Activated naive CD4-positive, alpha-beta T cell treated with anti-CD3 and anti-CD28 coated beads, Interleukin-2, amount 50 U/mL, for 24 hours (primary cell): ENCODE data around the gene MCUR1.
"Not testable (repeated sequence)": the region's sequence is repeated elsewhere in the genome, so short reads cannot be mapped to it uniquely, and the experiment has no call there.

ENCODE experiments used
- H3K27ac Mint-ChIP-seq: one replicate; pipeline ENCODE4 v1.8.0; 2021; ENCODE audit warnings: mild to moderate bottlenecking, mixed read lengths
- H3K27me3 Mint-ChIP-seq: one replicate; pipeline ENCODE4 v1.8.0; 2021; ENCODE audit warnings: mixed read lengths
- H3K36me3 Mint-ChIP-seq: one replicate; pipeline ENCODE4 v1.8.0; 2021; ENCODE audit warnings: mixed read lengths
- H3K4me1 Mint-ChIP-seq: one replicate; pipeline ENCODE4 v1.8.0; 2021; ENCODE audit warnings: mixed read lengths
- H3K4me3 Mint-ChIP-seq: one replicate; pipeline ENCODE4 v1.8.0; 2021; ENCODE audit warnings: mild to moderate bottlenecking, mixed read lengths
- H3K9me3 Mint-ChIP-seq: one replicate; pipeline ENCODE4 v1.8.0; 2021; ENCODE audit warnings: mixed read lengths

The MCUR1 gene

GRCh38 chr6:13836170-13836569, 21.8 kb upstream of the MCUR1 start:
- no peak overlapping the region for H3K4me3 Mint-ChIP-seq
- H3K9me3 Mint-ChIP-seq: no peaks in the 10 kb centered on the region
- H3K27me3 Mint-ChIP-seq: peaks cover 1% of the 10 kb centered on the region
- H3K36me3 Mint-ChIP-seq: peaks cover 2% of the 10 kb centered on the region
- no peaks in the 10 kb centered on the region for H3K4me1 Mint-ChIP-seq
- no peak overlapping the region for H3K27ac Mint-ChIP-seq

- H3K9me3 Mint-ChIP-seq: no peaks in the 10 kb centered on the region
- H3K27me3 Mint-ChIP-seq: peaks cover 1% of the 10 kb centered on the region
- peaks cover 2% of the 10 kb centered on the region for H3K36me3 Mint-ChIP-seq
- no peak overlapping the region for H3K4me3 Mint-ChIP-seq
- no peaks in the 10 kb centered on the region for H3K4me1 Mint-ChIP-seq
- no peak overlapping the region for H3K27ac Mint-ChIP-seq
Observed at GRCh38 chr6:13834790-13835189, 20.4 kb upstream of the MCUR1 start.

- H3K36me3 Mint-ChIP-seq, H3K9me3 Mint-ChIP-seq, H3K27ac Mint-ChIP-seq, H3K27me3 Mint-ChIP-seq, H3K4me3 Mint-ChIP-seq, H3K4me1 Mint-ChIP-seq: not testable (repeated sequence)
Observed at GRCh38 chr6:13834018-13834417, 19.7 kb upstream of the MCUR1 start.

GRCh38 chr6:13832778-13833177, 18.4 kb upstream of the MCUR1 start:
- Mint-ChIP-seq H3K27me3 (peaks cover 1% of the 10 kb centered on the region), H3K27ac (no peak overlapping the region), H3K4me3 (no peak overlapping the region)

GRCh38 chr6:13831615-13832014, 17.3 kb upstream of the MCUR1 start:
- Mint-ChIP-seq H3K9me3 (no peaks in the 10 kb centered on the region), H3K4me1 (no peaks in the 10 kb centered on the region), H3K27ac (no peak overlapping the region), H3K4me3 (no peak overlapping the region), H3K27me3 (peaks cover 1% of the 10 kb centered on the region), H3K36me3 (no peaks in the 10 kb centered on the region)

More at GRCh38 chr6:13832778-13833177, 18.4 kb upstream of the MCUR1 start:
- H3K4me1 Mint-ChIP-seq: no peaks in the 10 kb centered on the region
- peaks cover 2% of the 10 kb centered on the region for H3K36me3 Mint-ChIP-seq
- no peaks in the 10 kb centered on the region for H3K9me3 Mint-ChIP-seq

GRCh38 chr6:13830803-13831202, 16.4 kb upstream of the MCUR1 start:
- H3K4me3 Mint-ChIP-seq: no peak overlapping the region
- H3K9me3 Mint-ChIP-seq: no peaks in the 10 kb centered on the region
- no peaks in the 10 kb centered on the region for H3K4me1 Mint-ChIP-seq
- H3K27me3 Mint-ChIP-seq: peaks cover 1% of the 10 kb centered on the region
- H3K36me3 Mint-ChIP-seq: no peaks in the 10 kb centered on the region
- H3K27ac Mint-ChIP-seq: no peak overlapping the region

- H3K4me3 Mint-ChIP-seq, H3K27me3 Mint-ChIP-seq, H3K27ac Mint-ChIP-seq, H3K9me3 Mint-ChIP-seq, H3K4me1 Mint-ChIP-seq, H3K36me3 Mint-ChIP-seq: not testable (repeated sequence)
Observed at GRCh38 chr6:13829419-13829818, 15.1 kb upstream of the MCUR1 start.

- H3K36me3 Mint-ChIP-seq, H3K27ac Mint-ChIP-seq, H3K4me3 Mint-ChIP-seq, H3K27me3 Mint-ChIP-seq, H3K9me3 Mint-ChIP-seq, H3K4me1 Mint-ChIP-seq: not testable (repeated sequence)
Observed at GRCh38 chr6:13828656-13829301, 14.4 kb upstream of the MCUR1 start.

- Mint-ChIP-seq H3K4me1 (no peaks in the 10 kb centered on the region), H3K27ac (no peak overlapping the region), H3K9me3 (no peaks in the 10 kb centered on the region), H3K36me3 (no peaks in the 10 kb centered on the region), H3K4me3 (no peak overlapping the region), H3K27me3 (no peaks in the 10 kb centered on the region)
Observed at GRCh38 chr6:13827032-13827431, 12.7 kb upstream of the MCUR1 start.

GRCh38 chr6:13825871-13826270, 11.5 kb upstream of the MCUR1 start:
- Mint-ChIP-seq H3K9me3 (no peaks in the 10 kb centered on the region), H3K4me3 (no peak overlapping the region), H3K4me1 (no peaks in the 10 kb centered on the region), H3K27ac (no peak overlapping the region), H3K36me3 (no peaks in the 10 kb centered on the region), H3K27me3 (no peaks in the 10 kb centered on the region)

GRCh38 chr6:13818341-13818740, 4.0 kb upstream of the MCUR1 start:
- no peaks in the 10 kb centered on the region for H3K36me3 Mint-ChIP-seq
- H3K27ac Mint-ChIP-seq: no peak overlapping the region
- H3K9me3 Mint-ChIP-seq: no peaks in the 10 kb centered on the region
- no peaks in the 10 kb centered on the region for H3K27me3 Mint-ChIP-seq
- H3K4me3 Mint-ChIP-seq: no peak overlapping the region
- peaks cover 9% of the 10 kb centered on the region for H3K4me1 Mint-ChIP-seq

- H3K4me1 Mint-ChIP-seq: peaks cover 34% of the 10 kb centered on the region
- H3K4me3 Mint-ChIP-seq: peak overlapping the region; percentile 82
- no peaks in the 10 kb centered on the region for H3K9me3 Mint-ChIP-seq
- no peaks in the 10 kb centered on the region for H3K27me3 Mint-ChIP-seq
- peak overlapping the region; percentile 87 for H3K27ac Mint-ChIP-seq
- H3K36me3 Mint-ChIP-seq: no peaks in the 10 kb centered on the region
Observed at GRCh38 chr6:13814938-13815575, 700 bp upstream of the MCUR1 start.

- peak overlapping the region; percentile 92 for H3K4me3 Mint-ChIP-seq
- H3K9me3 Mint-ChIP-seq: no peaks in the 10 kb centered on the region
- peaks cover 2% of the 10 kb centered on the region for H3K36me3 Mint-ChIP-seq
- H3K27me3 Mint-ChIP-seq: no peaks in the 10 kb centered on the region
- H3K27ac Mint-ChIP-seq: no peak overlapping the region
- H3K4me1 Mint-ChIP-seq: peaks cover 41% of the 10 kb centered on the region
Observed at GRCh38 chr6:13813621-13814175, 659 bp downstream of the MCUR1 start.

GRCh38 chr6:13813026-13813425, 1.3 kb downstream of the MCUR1 start:
- Mint-ChIP-seq H3K27me3 (no peaks in the 10 kb centered on the region), H3K36me3 (peaks cover 4% of the 10 kb centered on the region), H3K27ac (no peak overlapping the region), H3K4me1 (peaks cover 48% of the 10 kb centered on the region), H3K9me3 (no peaks in the 10 kb centered on the region), H3K4me3 (peak overlapping the region; percentile 92)

- H3K27me3 Mint-ChIP-seq: no peaks in the 10 kb centered on the region
- H3K4me1 Mint-ChIP-seq: peaks cover 49% of the 10 kb centered on the region
- H3K4me3 Mint-ChIP-seq: peak overlapping the region; percentile 8
- no peak overlapping the region for H3K27ac Mint-ChIP-seq
- no peaks in the 10 kb centered on the region for H3K9me3 Mint-ChIP-seq
- peaks cover 4% of the 10 kb centered on the region for H3K36me3 Mint-ChIP-seq
Observed at GRCh38 chr6:13812359-13812642, 2.1 kb downstream of the MCUR1 start.

GRCh38 chr6:13811627-13812358, 2.6 kb downstream of the MCUR1 start:
- no peaks in the 10 kb centered on the region for H3K9me3 Mint-ChIP-seq
- no peak overlapping the region for H3K4me3 Mint-ChIP-seq
- no peak overlapping the region for H3K27ac Mint-ChIP-seq
- no peaks in the 10 kb centered on the region for H3K27me3 Mint-ChIP-seq
- peaks cover 49% of the 10 kb centered on the region for H3K4me1 Mint-ChIP-seq
- H3K36me3 Mint-ChIP-seq: peaks cover 4% of the 10 kb centered on the region
